Panc1 (cell line): ENCODE measurements around the gene KCNMA1. TPM values are rescaled to one million over a fixed set of nuclear protein-coding genes. Genes with fewer than 3 reads are reported as not detected.

Experiments
- ATAC-seq: fragments of 200-7000 bp; cut with Tn5 transposase; 2 replicates; pipeline ENCODE4 v1.9.1; 2020; ENCODE audit warnings: mild to moderate bottlenecking, moderate library complexity
- BruUV-seq: library from RNA; stranded (reverse); fragments of 400-500 nt; replicated peaks from 2 replicates; lab custom pipeline; 2021; lab: Mats Ljungman, UMichigan
- CTCF ChIA-PET: fragments of 300-600 bp; sonication (Branson Sonifier 250); formaldehyde crosslinking; loops from one replicate; lab custom pipeline; 2022; ENCODE audit warnings: antibody characterized with exemption; lab: Charles Lee
- POLR2A ChIA-PET: fragments of 300-600 bp; sonication (Branson Sonifier 250); formaldehyde crosslinking; loops from one replicate; lab custom pipeline; 2022; ENCODE audit warnings: antibody characterized with exemption; lab: Charles Lee
- DNase-seq: peaks from one replicate; pipeline ENCODE4 v3.0.0-alpha.2; 2010; ENCODE audit warnings: low read depth, low spot score
- H3K27ac ChIP-seq: 2 replicates; pipeline ENCODE4 v1.5.1; 2011; ENCODE audit warnings: mild to moderate bottlenecking, low read length, inconsistent platforms
- H3K27me3 ChIP-seq: fragments of 200-500 bp; sonication (Bioruptor generic); 2 replicates; pipeline ENCODE4 v1.6.0; 2014; ENCODE audit warnings: low read length, inconsistent platforms; ENCODE audit not compliant: control insufficient read depth, insufficient read depth
- H3K36me3 ChIP-seq: fragments of 200-500 bp; sonication (Bioruptor generic); 2 replicates; pipeline ENCODE4 v1.5.1; 2014; ENCODE audit warnings: inconsistent platforms, mild to moderate bottlenecking, low read length, moderate library complexity; ENCODE audit not compliant: control insufficient read depth, insufficient read depth
- H3K4me1 ChIP-seq: 2 replicates; pipeline ENCODE4 v1.5.1; 2011; ENCODE audit warnings: inconsistent platforms, mild to moderate bottlenecking, low read length, moderate library complexity; ENCODE audit not compliant: control insufficient read depth, insufficient read depth
- H3K4me3 ChIP-seq, 2 experiments: 2 replicates each; pipeline ENCODE4 v1.5.1; 2011 to 2012; ENCODE audit warnings: low read depth in 2 of 2, low read length in 2 of 2, mild to moderate bottlenecking in 2 of 2, inconsistent platforms in 1 of 2, moderate library complexity in 1 of 2
- H3K9me3 ChIP-seq: fragments of 200-500 bp; sonication (Bioruptor generic); 2 replicates; pipeline ENCODE4 v1.5.1; 2014; ENCODE audit warnings: low read depth, mild to moderate bottlenecking, inconsistent platforms, low read length, moderate library complexity; ENCODE audit not compliant: control insufficient read depth, insufficient read depth
- POLR2AphosphoS5 ChIP-seq: IDR thresholded peaks from 2 replicates; pipeline ENCODE4 v1.6.1; 2012; ENCODE audit warnings: mild to moderate bottlenecking, low read depth, low read length, moderate library complexity
- SIN3A ChIP-seq: IDR thresholded peaks from 2 replicates; pipeline ENCODE4 v1.6.1; 2012; ENCODE audit warnings: low read depth, mild to moderate bottlenecking, low read length, moderate library complexity, borderline replicate concordance; ENCODE audit not compliant: insufficient read depth
- TCF7L2 ChIP-seq: IDR thresholded peaks from 2 replicates; pipeline ENCODE4 v1.6.1; 2011; ENCODE audit warnings: mild to moderate bottlenecking, low read depth, low read length, inconsistent platforms
- in situ Hi-C: cut with HindIII; loops from 2 replicates; pipeline ENCODE4 v1.10.0; 2016; ENCODE audit warnings: low sequenced_read_pairs, low pct_unique_long_range_greater_than_20kb
- intact Hi-C: fragments of 100-400 bp; cut with micrococcal nuclease; formaldehyde crosslinking; loops from one replicate; pipeline ENCODE4 v1.10.0; 2022; ENCODE audit not compliant: unreplicated experiment
- total RNA-seq: library from RNA; stranded (reverse); gene quantifications from one replicate; pipeline ENCODE4 v1.2.1, GENCODE V29; 2021; ENCODE audit not compliant: unreplicated experiment
- TF ChIP-seq, protein P1 (sequence below): fragments of 450-650 bp; IDR thresholded peaks from 2 replicates; pipeline ENCODE4 v1.5.1; 2017; ENCODE audit warnings: mild to moderate bottlenecking
- TF ChIP-seq, protein P2 (sequence below), 2 experiments: IDR thresholded peaks; 2 replicates each; pipeline ENCODE4 v1.6.1; 2011 to 2012; ENCODE audit warnings: low read depth in 2 of 2, control low read depth in 1 of 2, low read length in 1 of 2, mild to moderate bottlenecking in 1 of 2, moderate library complexity in 1 of 2; ENCODE audit not compliant: insufficient read depth in 1 of 2

The KCNMA1 gene
- total RNA-seq, 1 experiment from 2014 or later, result 91.9 TPM

DNA sequence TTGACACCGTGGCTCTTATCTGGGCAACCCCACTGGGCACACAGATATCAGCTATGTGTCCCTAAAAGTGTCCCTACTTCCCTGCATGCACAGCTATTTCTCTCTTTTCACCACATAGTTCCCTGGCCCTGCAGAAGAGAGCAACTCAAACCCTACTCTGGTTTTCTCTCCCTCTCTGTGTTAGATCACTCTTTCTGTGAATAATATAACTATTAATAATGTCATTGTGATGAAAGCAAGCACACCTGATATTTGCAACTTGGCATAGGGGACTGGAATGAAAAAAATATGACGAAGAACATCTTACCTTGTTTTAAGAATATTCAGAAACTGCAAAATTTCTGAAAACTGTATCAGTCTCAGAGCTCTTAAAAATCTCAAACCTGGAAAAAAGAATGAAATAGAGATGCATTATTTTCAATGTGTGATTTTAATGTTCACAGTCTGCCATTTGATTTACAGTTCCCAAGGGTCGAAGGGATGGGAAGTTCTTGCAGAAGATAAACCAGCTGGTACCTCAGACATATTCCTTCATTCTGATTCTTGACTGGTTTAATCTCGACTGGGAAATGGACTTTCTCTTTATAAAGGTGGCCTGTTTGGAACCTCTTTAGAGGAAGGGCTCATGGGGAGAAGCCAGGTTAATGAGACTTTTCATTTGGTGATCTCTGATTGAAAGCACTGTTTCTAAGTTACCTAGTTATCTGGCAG is 516.8 kb downstream of the KCNMA1 start:
- DNase-seq (no peak), ATAC-seq (no peak)
- ChIA-PET CTCF (no interaction called here), POLR2A (no interaction called here)
- Histone ChIP-seq H3K9me3 (no peaks in the 10 kb centered on the region), H3K4me3 (no peak overlapping the region), H3K36me3 (no peaks in the 10 kb centered on the region), H3K27ac (no peak overlapping the region), H3K4me1 (no peaks in the 10 kb centered on the region), H3K27me3 (no peaks in the 10 kb centered on the region)
- BruUV-seq, result no TSS peak
- intact Hi-C loops, result no loop called here
- TF ChIP-seq, protein P1, sequence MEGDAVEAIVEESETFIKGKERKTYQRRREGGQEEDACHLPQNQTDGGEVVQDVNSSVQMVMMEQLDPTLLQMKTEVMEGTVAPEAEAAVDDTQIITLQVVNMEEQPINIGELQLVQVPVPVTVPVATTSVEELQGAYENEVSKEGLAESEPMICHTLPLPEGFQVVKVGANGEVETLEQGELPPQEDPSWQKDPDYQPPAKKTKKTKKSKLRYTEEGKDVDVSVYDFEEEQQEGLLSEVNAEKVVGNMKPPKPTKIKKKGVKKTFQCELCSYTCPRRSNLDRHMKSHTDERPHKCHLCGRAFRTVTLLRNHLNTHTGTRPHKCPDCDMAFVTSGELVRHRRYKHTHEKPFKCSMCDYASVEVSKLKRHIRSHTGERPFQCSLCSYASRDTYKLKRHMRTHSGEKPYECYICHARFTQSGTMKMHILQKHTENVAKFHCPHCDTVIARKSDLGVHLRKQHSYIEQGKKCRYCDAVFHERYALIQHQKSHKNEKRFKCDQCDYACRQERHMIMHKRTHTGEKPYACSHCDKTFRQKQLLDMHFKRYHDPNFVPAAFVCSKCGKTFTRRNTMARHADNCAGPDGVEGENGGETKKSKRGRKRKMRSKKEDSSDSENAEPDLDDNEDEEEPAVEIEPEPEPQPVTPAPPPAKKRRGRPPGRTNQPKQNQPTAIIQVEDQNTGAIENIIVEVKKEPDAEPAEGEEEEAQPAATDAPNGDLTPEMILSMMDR, result no peak
- TF ChIP-seq, protein P2, sequence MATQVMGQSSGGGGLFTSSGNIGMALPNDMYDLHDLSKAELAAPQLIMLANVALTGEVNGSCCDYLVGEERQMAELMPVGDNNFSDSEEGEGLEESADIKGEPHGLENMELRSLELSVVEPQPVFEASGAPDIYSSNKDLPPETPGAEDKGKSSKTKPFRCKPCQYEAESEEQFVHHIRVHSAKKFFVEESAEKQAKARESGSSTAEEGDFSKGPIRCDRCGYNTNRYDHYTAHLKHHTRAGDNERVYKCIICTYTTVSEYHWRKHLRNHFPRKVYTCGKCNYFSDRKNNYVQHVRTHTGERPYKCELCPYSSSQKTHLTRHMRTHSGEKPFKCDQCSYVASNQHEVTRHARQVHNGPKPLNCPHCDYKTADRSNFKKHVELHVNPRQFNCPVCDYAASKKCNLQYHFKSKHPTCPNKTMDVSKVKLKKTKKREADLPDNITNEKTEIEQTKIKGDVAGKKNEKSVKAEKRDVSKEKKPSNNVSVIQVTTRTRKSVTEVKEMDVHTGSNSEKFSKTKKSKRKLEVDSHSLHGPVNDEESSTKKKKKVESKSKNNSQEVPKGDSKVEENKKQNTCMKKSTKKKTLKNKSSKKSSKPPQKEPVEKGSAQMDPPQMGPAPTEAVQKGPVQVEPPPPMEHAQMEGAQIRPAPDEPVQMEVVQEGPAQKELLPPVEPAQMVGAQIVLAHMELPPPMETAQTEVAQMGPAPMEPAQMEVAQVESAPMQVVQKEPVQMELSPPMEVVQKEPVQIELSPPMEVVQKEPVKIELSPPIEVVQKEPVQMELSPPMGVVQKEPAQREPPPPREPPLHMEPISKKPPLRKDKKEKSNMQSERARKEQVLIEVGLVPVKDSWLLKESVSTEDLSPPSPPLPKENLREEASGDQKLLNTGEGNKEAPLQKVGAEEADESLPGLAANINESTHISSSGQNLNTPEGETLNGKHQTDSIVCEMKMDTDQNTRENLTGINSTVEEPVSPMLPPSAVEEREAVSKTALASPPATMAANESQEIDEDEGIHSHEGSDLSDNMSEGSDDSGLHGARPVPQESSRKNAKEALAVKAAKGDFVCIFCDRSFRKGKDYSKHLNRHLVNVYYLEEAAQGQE (IDR thresholded peaks at IDR 0.05; ENCODE audit: insufficient read depth in 1 of 2, low read depth in 2 of 2, low read length in 1 of 2), result no peak
- no peak for TF ChIP-seq POLR2AphosphoS5
- TF ChIP-seq SIN3A, result no peak
- TF ChIP-seq TCF7L2, result no peak
- in situ Hi-C loops, result no loop called here

DNA sequence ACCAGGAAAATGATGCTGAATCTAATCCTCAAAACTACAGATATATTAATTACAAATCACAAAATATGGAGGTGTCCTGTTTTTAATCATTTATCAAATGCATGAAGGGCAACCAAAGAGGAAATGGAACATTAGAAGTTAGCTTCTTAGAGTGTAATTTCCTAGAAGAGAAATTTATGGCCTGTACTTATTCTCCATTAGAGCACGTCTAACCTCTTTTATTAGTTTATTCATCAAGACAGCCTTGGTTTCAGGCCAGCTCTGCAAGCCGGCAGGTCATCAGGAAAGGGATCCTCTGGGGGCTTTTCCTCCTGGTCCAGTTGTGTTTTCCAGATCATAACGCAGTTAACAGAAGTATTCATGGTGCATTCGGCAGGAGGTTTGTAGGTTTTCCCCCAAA is 517.6 kb downstream of the KCNMA1 start:
- Histone ChIP-seq H3K36me3 (no peaks in the 10 kb centered on the region), H3K9me3 (no peaks in the 10 kb centered on the region), H3K4me1 (no peaks in the 10 kb centered on the region), H3K4me3 (no peak overlapping the region), H3K27ac (no peak overlapping the region), H3K27me3 (no peaks in the 10 kb centered on the region)
- ATAC-seq (no peak), DNase-seq (no peak)
- in situ Hi-C loops (no loop called here), intact Hi-C loops (no loop called here)
- TF ChIP-seq, protein P2 (IDR thresholded peaks at IDR 0.05; ENCODE audit: insufficient read depth in 1 of 2, low read depth in 2 of 2, low read length in 1 of 2), result no peak
- TF ChIP-seq, protein P1, result no peak
- no peak for TF ChIP-seq POLR2AphosphoS5
- no peak for TF ChIP-seq SIN3A
- TF ChIP-seq TCF7L2, result no peak
- POLR2A ChIA-PET, result no interaction called here
- no TSS peak for BruUV-seq
- CTCF ChIA-PET, result no interaction called here
